Effector memory CD8-positive, alpha-beta T cell (primary cell): ENCODE measurements around the gene ZC3H12A.
A peak's percentile ranks its signal among the peaks of the same experiment; 100 is the strongest.

Experiments used
- ATAC-seq: fragments of 150-1000 bp; cut with Tn5 transposase; replicated peaks from 2 replicates; pipeline ENCODE4 v1.10.0; 2021; ENCODE audit warnings: mild to moderate bottlenecking, moderate library complexity
- DNase-seq, 3 experiments: peaks; one replicate each; pipeline ENCODE4 v3.0.0; 2021
- H3K27ac Mint-ChIP-seq, 2 donors: one replicate each; pipeline ENCODE4 v1.8.0; 2022; ENCODE audit warnings: mild to moderate bottlenecking in 2 of 2, mixed read lengths in 2 of 2, moderate library complexity in 2 of 2
- H3K27me3 Mint-ChIP-seq, 2 donors: one replicate each; pipeline ENCODE4 v1.8.0; 2022; ENCODE audit warnings: mixed read lengths in 2 of 2
- H3K36me3 Mint-ChIP-seq: one replicate; pipeline ENCODE4 v1.8.0; 2022; ENCODE audit warnings: mild to moderate bottlenecking, moderate library complexity, mixed read lengths; ENCODE audit not compliant: insufficient read depth
- H3K4me1 Mint-ChIP-seq, 2 donors: one replicate each; pipeline ENCODE4 v1.8.0; 2022; ENCODE audit warnings: low read depth in 2 of 2, mixed read lengths in 2 of 2
- H3K4me3 Mint-ChIP-seq, 2 donors: one replicate each; pipeline ENCODE4 v1.8.0; 2022; ENCODE audit warnings: mild to moderate bottlenecking in 2 of 2, mixed read lengths in 2 of 2, moderate library complexity in 2 of 2
- H3K9me3 Mint-ChIP-seq, 2 donors: one replicate each; pipeline ENCODE4 v1.8.0; 2022; ENCODE audit warnings: mixed read lengths in 2 of 2

ZC3H12A gene

GRCh38 chr1:37442139-37442538, 32.2 kb upstream of the ZC3H12A start:
- Mint-ChIP-seq H3K4me1 (no peaks in the 10 kb centered on the region), H3K9me3 (no peaks in the 10 kb centered on the region), H3K4me3 (no peak overlapping the region), H3K36me3 (peaks cover 2% of the 10 kb centered on the region), H3K27ac (no peak overlapping the region), H3K27me3 (peaks cover 32 to 54% of the 10 kb centered on the region in 2 donors)
- ATAC-seq (no peak), DNase-seq (no peak)

GRCh38 chr1:37442644-37443043, 31.7 kb upstream of the ZC3H12A start:
- no peak overlapping the region for H3K27ac Mint-ChIP-seq
- no peak overlapping the region for H3K4me3 Mint-ChIP-seq
- ATAC-seq (no peak), DNase-seq (no peak)
- peaks cover 31 to 50% of the 10 kb centered on the region in 2 donors for H3K27me3 Mint-ChIP-seq
- H3K36me3 Mint-ChIP-seq = peaks cover 2% of the 10 kb centered on the region
- no peaks in the 10 kb centered on the region for H3K4me1 Mint-ChIP-seq
- no peaks in the 10 kb centered on the region for H3K9me3 Mint-ChIP-seq

- H3K9me3 Mint-ChIP-seq = no peaks in the 10 kb centered on the region
- DNase-seq (no peak), ATAC-seq (no peak)
- H3K27ac Mint-ChIP-seq = no peak overlapping the region
- H3K27me3 Mint-ChIP-seq = peaks cover 24 to 44% of the 10 kb centered on the region in 2 donors
- H3K4me1 Mint-ChIP-seq = peaks cover 7 to 8% of the 10 kb centered on the region in 2 donors
- no peak overlapping the region for H3K4me3 Mint-ChIP-seq
- H3K36me3 Mint-ChIP-seq = peaks cover 2% of the 10 kb centered on the region
Measured at GRCh38 chr1:37446874-37447273, 27.5 kb upstream of the ZC3H12A start.

GRCh38 chr1:37448185-37448584, 26.2 kb upstream of the ZC3H12A start:
- Mint-ChIP-seq H3K4me1 (peaks cover 7 to 8% of the 10 kb centered on the region in 2 donors), H3K27ac (no peak overlapping the region), H3K27me3 (peaks cover 14 to 31% of the 10 kb centered on the region in 2 donors), H3K4me3 (no peak overlapping the region), H3K36me3 (peaks cover 2% of the 10 kb centered on the region), H3K9me3 (no peaks in the 10 kb centered on the region)
- no peak for ATAC-seq
- no peak for DNase-seq

- Mint-ChIP-seq H3K4me3 (no peak overlapping the region), H3K4me1 (peaks cover 7 to 8% of the 10 kb centered on the region in 2 donors), H3K27me3 (peaks cover 12 to 29% of the 10 kb centered on the region in 2 donors), H3K27ac (no peak overlapping the region), H3K36me3 (peaks cover 2% of the 10 kb centered on the region), H3K9me3 (no peaks in the 10 kb centered on the region)
- no peak for ATAC-seq
- DNase-seq = no peak
Measured at GRCh38 chr1:37448691-37449417, 25.5 kb upstream of the ZC3H12A start.

- ATAC-seq (peak; percentile 51), DNase-seq (no peak)
- H3K27me3 Mint-ChIP-seq = peaks cover 12 to 29% of the 10 kb centered on the region in 2 donors
- no peaks in the 10 kb centered on the region for H3K9me3 Mint-ChIP-seq
- peaks cover 2% of the 10 kb centered on the region for H3K36me3 Mint-ChIP-seq
- peaks cover 8 to 11% of the 10 kb centered on the region in 2 donors for H3K4me1 Mint-ChIP-seq
- H3K27ac Mint-ChIP-seq = no peak overlapping the region
- H3K4me3 Mint-ChIP-seq = no peak overlapping the region
Measured at GRCh38 chr1:37449936-37450335, 24.4 kb upstream of the ZC3H12A start.

- Mint-ChIP-seq H3K9me3 (no peaks in the 10 kb centered on the region), H3K4me3 (no peak overlapping the region), H3K36me3 (no peaks in the 10 kb centered on the region), H3K27me3 (peaks cover 0 to 15% of the 10 kb centered on the region in 2 donors), H3K4me1 (peaks cover 8 to 12% of the 10 kb centered on the region in 2 donors), H3K27ac (no peak overlapping the region)
- no peak for ATAC-seq
- DNase-seq = no peak
Measured at GRCh38 chr1:37452416-37452815, 22.0 kb upstream of the ZC3H12A start.

- Mint-ChIP-seq H3K27me3 (peaks cover 0 to 4% of the 10 kb centered on the region in 2 donors), H3K36me3 (no peaks in the 10 kb centered on the region), H3K4me3 (no peak overlapping the region), H3K27ac (no peak overlapping the region), H3K9me3 (no peaks in the 10 kb centered on the region), H3K4me1 (peaks cover 8 to 11% of the 10 kb centered on the region in 2 donors)
- DNase-seq (no peak), ATAC-seq (no peak)
Measured at GRCh38 chr1:37453647-37454046, 20.7 kb upstream of the ZC3H12A start.

- ATAC-seq (no peak), DNase-seq (no peak)
- Mint-ChIP-seq H3K4me3 (no peak overlapping the region), H3K36me3 (peaks cover 5% of the 10 kb centered on the region), H3K27me3 (no peaks in the 10 kb centered on the region), H3K9me3 (no peaks in the 10 kb centered on the region), H3K4me1 (peaks cover under 1 to 6% of the 10 kb centered on the region in 2 donors), H3K27ac (no peak overlapping the region)
Measured at GRCh38 chr1:37455516-37455915, 18.9 kb upstream of the ZC3H12A start.

GRCh38 chr1:37456614-37457013, 17.8 kb upstream of the ZC3H12A start:
- Mint-ChIP-seq H3K36me3 (peaks cover 5% of the 10 kb centered on the region), H3K9me3 (no peaks in the 10 kb centered on the region), H3K27ac (no peak overlapping the region), H3K4me3 (no peak overlapping the region), H3K4me1 (peaks cover 0 to 6% of the 10 kb centered on the region in 2 donors), H3K27me3 (no peaks in the 10 kb centered on the region)
- ATAC-seq (no peak), DNase-seq (no peak)

GRCh38 chr1:37458551-37458950, 15.8 kb upstream of the ZC3H12A start:
- Mint-ChIP-seq H3K9me3 (no peaks in the 10 kb centered on the region), H3K4me1 (peaks cover 0 to 6% of the 10 kb centered on the region in 2 donors), H3K36me3 (peaks cover 10% of the 10 kb centered on the region), H3K27ac (no peak overlapping the region), H3K27me3 (no peaks in the 10 kb centered on the region), H3K4me3 (no peak overlapping the region)
- no peak for DNase-seq
- ATAC-seq = no peak

- Mint-ChIP-seq H3K9me3 (no peaks in the 10 kb centered on the region), H3K27ac (no peak overlapping the region), H3K36me3 (peaks cover 13% of the 10 kb centered on the region), H3K27me3 (no peaks in the 10 kb centered on the region), H3K4me1 (no peaks in the 10 kb centered on the region), H3K4me3 (no peak overlapping the region)
- no peak for DNase-seq
- ATAC-seq = no peak
Measured at GRCh38 chr1:37461698-37462436, 12.5 kb upstream of the ZC3H12A start.

GRCh38 chr1:37464443-37464842, 9.9 kb upstream of the ZC3H12A start:
- Mint-ChIP-seq H3K27me3 (no peaks in the 10 kb centered on the region), H3K4me3 (no peak overlapping the region), H3K36me3 (peaks cover 9% of the 10 kb centered on the region), H3K27ac (no peak overlapping the region), H3K9me3 (no peaks in the 10 kb centered on the region), H3K4me1 (peaks cover under 1 to 4% of the 10 kb centered on the region in 2 donors)
- ATAC-seq = no peak
- no peak for DNase-seq
